WTC11 (cell line): Measurements from ENCODE around the gene PRXL2C. TPM values are rescaled to one million over a fixed set of nuclear protein-coding genes. Genes with fewer than 3 reads are reported as not detected.

Experiments used
- ATAC-seq: fragments of 200-7000 bp; cut with Tn5 transposase; 2 replicates; pipeline ENCODE4 v1.10.0; 2021; ENCODE audit warnings: mild to moderate bottlenecking, moderate library complexity
- CTCF ChIA-PET: fragments of 300-600 bp; sonication (Branson Sonifier 250); formaldehyde crosslinking; loops from one replicate; lab custom pipeline; 2021; ENCODE audit warnings: antibody characterized with exemption; lab: Charles Lee
- POLR2A ChIA-PET: fragments of 350-600 bp; sonication (Branson Sonifier 250); formaldehyde crosslinking; loops from one replicate; lab custom pipeline; 2021; ENCODE audit warnings: antibody characterized with exemption; lab: Charles Lee
- DNase-seq: peaks from one replicate; pipeline ENCODE4 v3.0.0; 2021; ENCODE audit warnings: low spot score
- H3K27ac Mint-ChIP-seq: 2 replicates; pipeline ENCODE4 v1.8.0; 2021; ENCODE audit warnings: mixed read lengths
- H3K27me3 Mint-ChIP-seq: 2 replicates; pipeline ENCODE4 v1.8.0; 2021; ENCODE audit warnings: low read depth, mild to moderate bottlenecking, moderate library complexity, mixed read lengths
- H3K36me3 Mint-ChIP-seq: 2 replicates; pipeline ENCODE4 v1.8.0; 2021; ENCODE audit warnings: mixed read lengths
- H3K4me1 Mint-ChIP-seq: 2 replicates; pipeline ENCODE4 v1.8.0; 2022; ENCODE audit warnings: mixed read lengths
- H3K4me3 Mint-ChIP-seq: 2 replicates; pipeline ENCODE4 v1.8.0; 2021; ENCODE audit warnings: mild to moderate bottlenecking, moderate library complexity, mixed read lengths
- H3K9me3 Mint-ChIP-seq: 2 replicates; pipeline ENCODE4 v1.8.0; 2021; ENCODE audit warnings: mixed read lengths
- AFF4 ChIP-seq: sonication (generic); formaldehyde crosslinking; IDR thresholded peaks from 2 replicates; pipeline ENCODE4 v1.8.1; 2023; ENCODE audit warnings: mild to moderate bottlenecking, missing genetic modification reagents, borderline replicate concordance
- ARID4B ChIP-seq: sonication (generic); formaldehyde crosslinking; IDR thresholded peaks from 2 replicates; pipeline ENCODE4 v1.8.0; 2023; ENCODE audit warnings: missing genetic modification reagents, mild to moderate bottlenecking, borderline replicate concordance
- CDX4 ChIP-seq: fragments of 250-450 bp; sonication (Bioruptor Pico); IDR thresholded peaks from 2 replicates; pipeline ENCODE4 v1.9.0; 2021; ENCODE audit warnings: moderate library complexity, mild to moderate bottlenecking, inconsistent platforms, borderline replicate concordance
- CREM ChIP-seq: sonication (generic); formaldehyde crosslinking; IDR thresholded peaks from 2 replicates; pipeline ENCODE4 v1.8.1; 2022; ENCODE audit warnings: mild to moderate bottlenecking, missing genetic modification reagents, moderate library complexity
- E2F4 ChIP-seq: sonication (generic); formaldehyde crosslinking; IDR thresholded peaks from 2 replicates; pipeline ENCODE4 v1.8.1; 2022; ENCODE audit warnings: low read depth, mild to moderate bottlenecking, moderate library complexity, missing genetic modification reagents, borderline replicate concordance
- FOXJ3 ChIP-seq: sonication (generic); formaldehyde crosslinking; IDR thresholded peaks from 2 replicates; pipeline ENCODE4 v1.9.0; 2021; ENCODE audit warnings: missing genetic modification reagents, mild to moderate bottlenecking, borderline replicate concordance
- GABPB1 ChIP-seq: sonication (generic); formaldehyde crosslinking; IDR thresholded peaks from 2 replicates; pipeline ENCODE4 v1.8.1; 2023; ENCODE audit warnings: mild to moderate bottlenecking, missing genetic modification reagents
- MAX ChIP-seq: sonication (generic); formaldehyde crosslinking; IDR thresholded peaks from 2 replicates; pipeline ENCODE4 v1.8.0; 2022; ENCODE audit warnings: mild to moderate bottlenecking, missing genetic modification reagents
- MXD4 ChIP-seq: fragments of 250-450 bp; sonication (Bioruptor Pico); IDR thresholded peaks from 2 replicates; pipeline ENCODE4 v1.8.0; 2021; ENCODE audit warnings: mild to moderate bottlenecking, moderate library complexity, borderline replicate concordance
- STAT6 ChIP-seq: sonication (generic); formaldehyde crosslinking; conservative IDR thresholded peaks from 2 replicates; pipeline ENCODE4 v1.8.1; 2023; ENCODE audit warnings: mild to moderate bottlenecking, low read depth, missing genetic modification reagents, moderate library complexity
- TEAD4 ChIP-seq: sonication (generic); formaldehyde crosslinking; IDR thresholded peaks from 2 replicates; pipeline ENCODE4 v1.8.0; 2022; ENCODE audit warnings: mild to moderate bottlenecking, missing genetic modification reagents
- ZNF416 ChIP-seq: fragments of 250-450 bp; sonication (Bioruptor Pico); IDR thresholded peaks from 2 replicates; pipeline ENCODE4 v1.9.0; 2021; ENCODE audit warnings: mild to moderate bottlenecking, inconsistent platforms
- total RNA-seq: library from RNA; stranded (reverse); gene quantifications from 3 replicates; pipeline ENCODE4 v1.2.3, GENCODE V29; 2021

The PRXL2C gene
- total RNA-seq, 1 experiment from 2014 or later = 7.5 TPM

- Mint-ChIP-seq H3K4me1 (no peaks in the 10 kb centered on the region), H3K4me3 (no peak overlapping the region), H3K27me3 (no peaks in the 10 kb centered on the region), H3K36me3 (no peaks in the 10 kb centered on the region), H3K9me3 (no peaks in the 10 kb centered on the region), H3K27ac (0 out of 2 replicates have a peak overlapping the region, but pooled peaks have one; percentile 74)
- DNase-seq (no peak), ATAC-seq (no peak)
- POLR2A ChIA-PET = no interaction called here
- TF ChIP-seq CREM (CRISPR knock-in tag) (no peak), AFF4 (no peak), GABPB1 (no peak)
- CTCF ChIA-PET = interaction anchor here (0.7 to 1.4 kb wide), 2 partner anchors 45 to 457 kb away, joined by 3 to 4 read pairs; no protein-coding TSS in a partner anchor
Observed at GRCh38 chr9:96663506-96664120, 8.5 kb upstream of the PRXL2C start.

- no peaks in the 10 kb centered on the region for H3K9me3 Mint-ChIP-seq
- no peaks in the 10 kb centered on the region for H3K36me3 Mint-ChIP-seq
- H3K27me3 Mint-ChIP-seq = peaks cover 5% of the 10 kb centered on the region
- ATAC-seq (no peak; the same call in 1 of the 2 replicates), DNase-seq (no peak)
- no peak overlapping the region for H3K4me3 Mint-ChIP-seq
- ChIA-PET CTCF (no interaction called here), POLR2A (interaction anchor here (0.6 kb wide), 1 partner anchor 31 kb away, joined by 4 read pairs; no protein-coding TSS in a partner anchor)
- no peaks in the 10 kb centered on the region for H3K4me1 Mint-ChIP-seq
- no peak overlapping the region for H3K27ac Mint-ChIP-seq
- TF ChIP-seq CDX4 (CRISPR knock-in tag) = no peak
- no peak for TF ChIP-seq FOXJ3
- no peak for TF ChIP-seq STAT6 (CRISPR knock-in tag)
- TF ChIP-seq AFF4 = no peak
Observed at GRCh38 chr9:96661711-96662110, 6.6 kb upstream of the PRXL2C start.

GRCh38 chr9:96660692-96661248 is 5.7 kb upstream of the PRXL2C start:
- no peaks in the 10 kb centered on the region for H3K36me3 Mint-ChIP-seq
- no peaks in the 10 kb centered on the region for H3K9me3 Mint-ChIP-seq
- no peak overlapping the region for H3K27ac Mint-ChIP-seq
- peaks cover 14% of the 10 kb centered on the region for H3K27me3 Mint-ChIP-seq
- H3K4me1 Mint-ChIP-seq = peaks cover 3% of the 10 kb centered on the region
- no peak overlapping the region for H3K4me3 Mint-ChIP-seq
- DNase-seq (no peak), ATAC-seq (no peak)
- ChIA-PET POLR2A (no interaction called here), CTCF (no interaction called here)
- TF ChIP-seq ARID4B (CRISPR knock-in tag) = no peak
- TF ChIP-seq MXD4 (CRISPR knock-in tag) = no peak
- TF ChIP-seq TEAD4 (CRISPR knock-in tag) = no peak
- TF ChIP-seq E2F4 = no peak
- no peak for TF ChIP-seq ZNF416 (CRISPR knock-in tag)
- TF ChIP-seq MAX (CRISPR knock-in tag) = no peak
